HTR-8/SVneo (cell line): ENCODE data around the gene PRR36.

ENCODE experiments used
- DNase-seq: peaks from one replicate; pipeline ENCODE4 v3.0.0; 2011; ENCODE audit warnings: low spot score, mixed read lengths; ENCODE audit not compliant: insufficient read length
- FAIRE-seq: peaks from 2 replicates; lab custom pipeline; 2011; peaks lifted over from hg19 to GRCh38; lab: Jason Lieb, UNC

PRR36 gene

GRCh38 chr19:7850000-7850813 lies 24.0 kb downstream of the PRR36 start:
- DNase-seq (no peak), FAIRE-seq (no peak)

GRCh38 chr19:7849631-7849999 lies 24.6 kb downstream of the PRR36 start:
- FAIRE-seq = no peak

GRCh38 chr19:7848779-7849457 lies 25.3 kb downstream of the PRR36 start:
- FAIRE-seq = no peak

More at GRCh38 chr19:7849631-7849999, 24.6 kb downstream of the PRR36 start:
- no peak for DNase-seq

DNA sequence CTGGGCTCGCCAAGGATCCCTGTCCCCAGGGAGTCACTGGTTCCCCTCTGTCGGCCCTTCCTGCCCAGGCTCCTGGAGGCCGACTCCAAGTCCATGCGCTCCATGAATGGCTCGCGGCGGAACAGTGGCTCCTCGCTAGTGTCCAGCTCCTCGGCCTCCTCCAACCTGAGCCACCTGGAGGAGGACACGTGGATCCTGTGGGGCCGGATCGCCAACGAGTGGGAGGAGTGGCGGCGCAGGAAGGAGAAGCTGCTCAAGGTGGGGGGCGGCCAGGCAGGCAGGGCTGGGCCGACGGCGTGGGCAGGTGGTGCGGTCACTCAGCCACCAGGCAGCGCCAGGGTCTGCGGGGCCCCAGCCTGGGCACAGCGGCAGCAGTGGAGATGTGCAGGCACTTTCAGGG lies 26.5 kb downstream of the PRR36 start:
- DNase-seq (no peak), FAIRE-seq (no peak)

More at GRCh38 chr19:7848779-7849457, 25.3 kb downstream of the PRR36 start:
- DNase-seq = no peak

GRCh38 chr19:7846155-7846646 lies 28.0 kb downstream of the PRR36 start:
- FAIRE-seq (no peak), DNase-seq (no peak)

- DNase-seq (no peak), FAIRE-seq (peak; percentile 75)
Observed at GRCh38 chr19:7845390-7846154, 28.6 kb downstream of the PRR36 start.

GRCh38 chr19:7844951-7845350 lies 29.2 kb downstream of the PRR36 start:
- DNase-seq (no peak), FAIRE-seq (no peak)

DNA sequence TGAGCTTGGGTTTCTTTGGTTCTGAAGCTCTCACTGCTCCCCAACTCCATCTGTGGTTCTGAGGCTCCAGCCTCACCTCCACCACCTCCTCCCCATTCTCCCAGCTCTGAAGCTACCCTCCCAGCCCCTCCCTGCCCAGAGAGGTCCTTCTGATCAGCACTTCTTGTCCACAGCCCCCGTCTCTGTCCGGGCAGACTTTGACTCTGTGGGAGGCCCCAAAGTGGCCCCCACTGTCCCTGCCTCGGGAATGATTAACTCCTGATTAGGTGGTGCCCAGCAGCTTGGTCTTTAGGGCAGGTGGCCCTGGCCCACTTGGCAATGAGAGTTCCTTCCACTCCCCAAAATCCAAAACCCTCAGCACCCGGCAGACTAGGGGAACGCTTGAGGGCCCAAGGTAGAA lies 29.8 kb downstream of the PRR36 start:
- DNase-seq = no peak
- FAIRE-seq = no peak

- FAIRE-seq (no peak), DNase-seq (no peak)
Observed at GRCh38 chr19:7843521-7843920, 30.7 kb downstream of the PRR36 start.

- DNase-seq (no peak), FAIRE-seq (no peak)
Observed at GRCh38 chr19:7842661-7843294, 31.4 kb downstream of the PRR36 start.

GRCh38 chr19:7841751-7842660 lies 32.2 kb downstream of the PRR36 start:
- no peak for FAIRE-seq
- no peak for DNase-seq

- FAIRE-seq = no peak
Observed at GRCh38 chr19:7840629-7841028, 33.6 kb downstream of the PRR36 start.

GRCh38 chr19:7839476-7839875 lies 34.7 kb downstream of the PRR36 start:
- FAIRE-seq = peak; percentile 46
- no peak for DNase-seq

More at GRCh38 chr19:7840629-7841028, 33.6 kb downstream of the PRR36 start:
- no peak for DNase-seq

DNA sequence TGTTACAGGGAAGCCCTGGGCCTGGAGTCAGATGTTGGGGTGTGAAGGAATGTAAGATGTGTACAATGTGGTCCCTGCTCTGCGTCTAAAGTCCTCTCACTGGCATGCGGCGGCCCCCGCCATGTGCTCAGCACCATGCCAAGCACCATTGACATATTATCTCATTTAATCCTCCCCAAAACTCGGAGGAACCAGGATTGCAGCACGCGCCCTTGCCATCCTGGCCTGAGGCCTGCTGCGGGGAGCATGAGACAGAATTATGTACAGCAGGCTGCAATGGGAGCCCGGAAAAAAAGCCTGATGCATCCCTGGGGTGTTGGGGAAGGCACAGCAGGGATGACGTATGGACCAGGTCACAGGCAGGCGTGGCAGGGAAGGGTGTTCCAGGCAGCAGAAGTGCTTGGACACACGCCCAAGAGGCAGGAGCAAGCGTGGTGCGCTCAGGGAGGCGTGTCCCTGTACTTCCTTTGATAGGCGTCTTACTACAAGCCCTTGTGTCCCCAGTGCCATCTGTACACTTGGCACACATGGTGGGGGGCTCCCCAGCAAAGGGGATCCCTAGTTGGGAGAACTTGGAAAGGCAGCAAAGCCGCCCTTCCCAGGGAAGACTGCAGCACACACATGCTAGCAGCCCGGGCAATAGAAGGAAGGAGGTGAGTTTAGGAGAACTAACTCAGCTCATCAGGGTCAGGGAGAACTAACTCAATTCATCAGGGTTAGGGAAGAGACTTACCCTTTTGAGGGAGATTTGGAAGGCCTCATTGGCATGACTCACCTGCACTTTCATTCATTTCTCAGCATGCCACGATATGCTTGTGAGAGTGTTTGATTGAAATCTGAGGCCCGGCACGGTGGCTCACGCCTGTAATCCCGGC lies 40.7 kb downstream of the PRR36 start:
- DNase-seq (no peak), FAIRE-seq (no peak)

- no peak for DNase-seq
- FAIRE-seq = no peak
Observed at GRCh38 chr19:7832781-7833180, 41.4 kb downstream of the PRR36 start.

- DNase-seq (no peak), FAIRE-seq (no peak)
Observed at GRCh38 chr19:7832009-7832408, 42.2 kb downstream of the PRR36 start.

DNA sequence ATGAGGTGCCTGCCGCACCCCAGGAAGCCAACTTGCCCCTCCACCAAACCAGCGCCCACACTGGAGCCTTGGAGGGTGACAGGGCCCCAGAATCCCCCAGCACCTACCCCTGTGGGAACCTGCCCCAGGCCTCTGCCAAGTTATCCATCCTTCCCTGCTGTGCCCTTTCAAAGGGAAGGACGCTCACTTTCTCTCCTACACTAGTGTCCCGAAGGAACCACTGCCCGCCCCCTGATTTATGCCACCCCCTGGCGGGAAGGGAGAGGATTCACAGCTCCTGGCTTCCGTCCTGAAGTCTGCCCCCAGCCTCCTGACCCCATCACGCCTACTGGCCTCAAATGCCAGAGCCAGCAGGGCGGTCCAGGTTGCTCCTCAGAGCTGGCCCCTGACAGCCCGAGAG lies 42.7 kb downstream of the PRR36 start:
- FAIRE-seq = no peak
- DNase-seq = no peak

DNA sequence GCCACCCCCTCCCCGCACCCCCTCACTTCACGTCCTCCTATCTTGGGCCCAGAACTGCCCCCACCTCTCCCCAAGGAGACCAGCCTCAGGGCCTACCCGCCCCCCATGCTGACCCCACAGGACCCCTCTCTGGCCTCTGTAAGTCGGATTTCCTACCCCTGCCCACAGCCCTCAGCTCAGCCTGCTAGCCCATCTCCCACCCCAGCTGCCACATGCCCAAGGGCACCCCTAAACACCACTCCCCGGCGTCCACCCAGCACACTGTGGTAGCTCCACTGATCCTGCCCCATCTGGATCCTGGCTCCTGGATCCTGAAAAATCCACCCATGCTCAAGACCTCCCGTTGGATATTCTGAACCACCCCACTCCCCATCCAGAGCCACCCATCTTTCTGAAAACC lies 43.4 kb downstream of the PRR36 start:
- FAIRE-seq = no peak
- DNase-seq = no peak
